Measurements from ENCODE around the gene CDH26.

Gene CDH26

DNA sequence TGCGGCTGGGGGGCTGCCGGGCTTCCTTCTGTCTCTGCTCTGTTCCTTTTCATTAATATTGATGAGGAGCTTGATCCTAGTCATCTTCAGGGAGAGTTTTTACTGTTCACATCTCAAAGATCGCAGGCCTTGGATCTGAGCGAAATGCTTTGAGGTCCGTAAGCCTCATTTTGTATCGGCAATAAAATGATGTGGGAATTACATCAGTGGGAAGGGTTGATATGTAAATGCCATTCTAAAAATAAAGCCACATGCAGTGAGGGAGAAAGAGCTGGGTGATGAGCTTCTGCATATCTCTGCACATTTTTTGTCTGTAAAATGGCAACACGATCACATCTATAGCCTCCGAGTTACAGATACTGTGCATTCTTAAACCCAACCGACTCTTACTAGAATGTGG is 24.9 kb downstream of the CDH26 start:
- no peaks in the 10 kb centered on the region for H3K79me2 ChIP-seq (ENCODE audit: control insufficient read depth, insufficient read depth, low read length, unreplicated experiment)
- H3K36me3 ChIP-seq (ENCODE audit: insufficient read depth, low read length) = no peaks in the 10 kb centered on the region
- H3K4me1 ChIP-seq (ENCODE audit: control insufficient read depth, insufficient read depth, low read length, unreplicated experiment) = peaks cover 3% of the 10 kb centered on the region
- H3K27me3 ChIP-seq (ENCODE audit: insufficient read depth, low read length) = no peaks in the 10 kb centered on the region
- no peak overlapping the region for H3K27ac ChIP-seq (ENCODE audit: low read depth, low read length)
- H3K4me3 ChIP-seq (ENCODE audit: low read depth, low read length) = no peak overlapping the region
- no peak overlapping the region for H2AFZ ChIP-seq (ENCODE audit: low read length, unreplicated experiment)

DNA sequence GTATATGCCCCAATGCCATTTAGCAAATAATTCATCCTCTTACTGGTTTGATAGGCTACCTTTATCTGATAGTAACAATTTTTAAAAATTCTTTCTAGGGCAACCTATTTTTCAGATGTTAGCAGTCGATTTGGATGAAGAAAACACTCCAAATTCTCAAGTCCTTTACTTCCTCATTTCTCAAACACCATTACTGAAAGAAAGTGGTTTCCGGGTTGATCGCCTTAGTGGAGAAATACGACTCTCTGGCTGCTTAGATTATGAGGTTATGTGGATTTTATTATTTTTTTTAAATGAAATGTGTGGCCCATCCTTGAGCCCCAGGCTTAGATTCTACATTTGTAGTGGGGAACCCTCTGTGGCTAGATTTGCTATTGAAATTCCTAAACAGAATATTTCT is 26.3 kb downstream of the CDH26 start:
- peaks cover 9% of the 10 kb centered on the region for H3K4me1 ChIP-seq (ENCODE audit: control insufficient read depth, insufficient read depth, low read length, unreplicated experiment)
- no peak overlapping the region for H2AFZ ChIP-seq (ENCODE audit: low read length, unreplicated experiment)
- no peaks in the 10 kb centered on the region for H3K27me3 ChIP-seq (ENCODE audit: insufficient read depth, low read length)
- no peak overlapping the region for H3K4me3 ChIP-seq (ENCODE audit: low read depth, low read length)
- H3K36me3 ChIP-seq (ENCODE audit: insufficient read depth, low read length) = no peaks in the 10 kb centered on the region
- no peaks in the 10 kb centered on the region for H3K79me2 ChIP-seq (ENCODE audit: control insufficient read depth, insufficient read depth, low read length, unreplicated experiment)
- H3K27ac ChIP-seq (ENCODE audit: low read depth, low read length) = no peak overlapping the region

DNA sequence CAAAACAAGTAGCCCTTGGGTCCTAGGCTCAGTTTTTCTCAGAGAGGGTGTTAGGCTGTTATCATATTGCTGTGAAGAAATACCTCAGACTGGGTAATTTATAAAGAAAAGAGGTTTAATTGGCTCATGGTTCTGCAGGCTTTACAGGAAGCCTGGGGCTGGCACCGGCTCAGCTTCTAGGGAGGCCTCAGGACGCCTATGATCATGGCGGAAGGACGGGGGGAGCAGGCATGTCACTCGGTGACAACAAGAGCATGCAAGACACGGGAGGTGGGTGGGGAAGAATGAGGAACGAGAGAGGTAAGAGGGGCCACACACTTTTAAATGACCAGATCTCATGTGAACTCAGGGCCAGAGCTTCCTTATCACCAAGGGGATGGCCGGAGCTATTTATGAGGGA is 26.9 kb downstream of the CDH26 start:
- H3K27me3 ChIP-seq (ENCODE audit: insufficient read depth, low read length) = no peaks in the 10 kb centered on the region
- peaks cover 9% of the 10 kb centered on the region for H3K4me1 ChIP-seq (ENCODE audit: control insufficient read depth, insufficient read depth, low read length, unreplicated experiment)
- H3K36me3 ChIP-seq (ENCODE audit: insufficient read depth, low read length) = no peaks in the 10 kb centered on the region
- H3K79me2 ChIP-seq (ENCODE audit: control insufficient read depth, insufficient read depth, low read length, unreplicated experiment) = no peaks in the 10 kb centered on the region
- H2AFZ ChIP-seq (ENCODE audit: low read length, unreplicated experiment) = no peak overlapping the region
- no peak overlapping the region for H3K4me3 ChIP-seq (ENCODE audit: low read depth, low read length)
- no peak overlapping the region for H3K27ac ChIP-seq (ENCODE audit: low read depth, low read length)

DNA sequence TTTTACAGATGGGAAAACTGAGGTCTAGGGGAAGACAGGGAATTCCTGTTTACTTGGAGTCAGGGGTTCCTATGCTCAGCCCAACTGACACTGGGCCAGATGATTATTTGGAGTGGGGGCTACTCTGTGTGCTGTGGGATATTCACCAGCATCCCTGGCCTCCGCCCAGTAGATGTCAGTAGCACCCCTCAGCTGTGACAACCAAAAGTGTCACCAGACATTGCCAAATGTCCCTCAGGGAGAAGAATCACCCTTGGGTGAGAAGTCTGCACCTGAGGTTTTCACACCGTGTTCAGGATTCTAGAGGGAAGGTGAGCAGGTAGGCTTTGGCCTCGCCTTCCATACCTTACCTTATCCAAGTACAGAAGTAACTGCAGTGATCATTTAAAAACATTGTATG is 27.6 kb downstream of the CDH26 start:
- Histone ChIP-seq H3K4me3 (ENCODE audit: low read depth, low read length) (no peak overlapping the region), H3K79me2 (ENCODE audit: control insufficient read depth, insufficient read depth, low read length, unreplicated experiment) (no peaks in the 10 kb centered on the region), H3K4me1 (ENCODE audit: control insufficient read depth, insufficient read depth, low read length, unreplicated experiment) (peaks cover 9% of the 10 kb centered on the region), H2AFZ (ENCODE audit: low read length, unreplicated experiment) (no peak overlapping the region), H3K27ac (ENCODE audit: low read depth, low read length) (no peak overlapping the region), H3K36me3 (ENCODE audit: insufficient read depth, low read length) (no peaks in the 10 kb centered on the region), H3K27me3 (ENCODE audit: insufficient read depth, low read length) (no peaks in the 10 kb centered on the region)

DNA sequence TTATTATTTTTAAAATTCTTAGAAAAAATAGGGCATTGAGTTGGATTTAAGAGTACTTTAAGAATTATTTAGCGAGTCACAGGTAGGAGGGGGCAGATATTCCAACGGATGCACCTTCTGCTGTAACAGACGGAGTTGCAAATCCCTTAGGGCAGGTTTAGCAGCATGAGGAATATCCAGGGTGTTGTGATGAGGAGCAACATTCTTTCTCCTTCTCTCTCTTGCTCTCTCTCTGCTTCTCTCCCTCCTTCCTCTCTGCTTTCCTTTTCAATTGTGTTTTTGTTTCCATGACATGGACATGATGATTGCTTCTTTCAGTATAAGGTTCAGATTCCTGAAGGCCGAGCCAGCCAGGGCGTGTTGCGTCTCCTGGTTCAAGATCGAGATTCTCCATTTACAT is 28.9 kb downstream of the CDH26 start:
- H3K4me3 ChIP-seq (ENCODE audit: low read depth, low read length) = no peak overlapping the region
- no peak overlapping the region for H2AFZ ChIP-seq (ENCODE audit: low read length, unreplicated experiment)
- H3K79me2 ChIP-seq (ENCODE audit: control insufficient read depth, insufficient read depth, low read length, unreplicated experiment) = no peaks in the 10 kb centered on the region
- H3K4me1 ChIP-seq (ENCODE audit: control insufficient read depth, insufficient read depth, low read length, unreplicated experiment) = peaks cover 9% of the 10 kb centered on the region
- no peaks in the 10 kb centered on the region for H3K36me3 ChIP-seq (ENCODE audit: insufficient read depth, low read length)
- H3K27ac ChIP-seq (ENCODE audit: low read depth, low read length) = no peak overlapping the region
- no peaks in the 10 kb centered on the region for H3K27me3 ChIP-seq (ENCODE audit: insufficient read depth, low read length)

DNA sequence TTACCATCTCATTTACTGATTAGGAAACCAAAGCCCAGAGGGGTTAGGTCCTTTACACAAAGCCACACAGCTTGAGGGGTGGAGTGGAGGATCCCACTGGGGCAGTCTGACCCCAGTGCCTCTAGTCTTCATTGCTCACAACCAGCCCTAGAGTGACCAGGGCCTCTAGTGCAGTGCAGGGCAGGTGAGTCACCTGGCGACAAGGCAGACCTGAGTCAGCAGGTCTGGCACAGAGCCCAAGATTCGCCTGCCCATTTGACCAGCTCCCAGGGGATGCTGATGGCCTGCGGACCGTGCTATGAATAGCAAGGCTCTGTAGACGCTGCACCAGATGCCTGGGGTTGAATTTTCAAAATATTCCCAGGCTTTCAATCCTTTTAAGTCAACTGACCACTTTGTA is 29.9 kb downstream of the CDH26 start:
- Histone ChIP-seq H3K27ac (ENCODE audit: low read depth, low read length) (no peak overlapping the region), H3K36me3 (ENCODE audit: insufficient read depth, low read length) (no peaks in the 10 kb centered on the region), H3K4me1 (ENCODE audit: control insufficient read depth, insufficient read depth, low read length, unreplicated experiment) (peaks cover 9% of the 10 kb centered on the region), H3K4me3 (ENCODE audit: low read depth, low read length) (no peak overlapping the region), H3K27me3 (ENCODE audit: insufficient read depth, low read length) (no peaks in the 10 kb centered on the region), H3K79me2 (ENCODE audit: control insufficient read depth, insufficient read depth, low read length, unreplicated experiment) (no peaks in the 10 kb centered on the region), H2AFZ (ENCODE audit: low read length, unreplicated experiment) (no peak overlapping the region)

DNA sequence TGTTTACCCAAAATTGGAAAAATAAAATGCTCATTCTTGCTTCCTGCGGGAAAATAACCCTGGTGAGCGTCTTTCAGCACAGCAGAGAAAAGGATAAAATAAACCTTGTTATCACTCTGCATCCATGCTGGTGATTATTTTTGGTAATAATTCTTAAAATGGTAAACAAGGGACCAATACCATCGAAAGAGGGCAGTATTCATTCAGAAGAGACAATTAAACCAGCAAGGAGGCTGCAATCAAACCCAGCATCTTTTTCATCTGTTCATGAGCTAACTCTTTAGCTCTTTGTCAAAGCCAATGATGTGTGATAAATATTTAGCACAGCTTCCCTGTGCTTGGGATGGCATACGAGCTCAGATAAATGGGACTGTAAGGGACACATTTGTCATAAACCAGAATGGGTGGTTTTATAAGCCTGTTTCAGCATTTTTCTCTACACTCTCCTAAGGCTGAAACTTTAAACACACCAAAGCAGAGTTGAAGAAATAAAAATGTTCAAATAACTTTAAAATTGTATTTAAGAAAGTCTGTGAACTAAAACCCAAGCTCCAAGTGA is 34.4 kb downstream of the CDH26 start:
- H2AFZ ChIP-seq (ENCODE audit: low read length, unreplicated experiment) = no peak overlapping the region
- no peaks in the 10 kb centered on the region for H3K36me3 ChIP-seq (ENCODE audit: insufficient read depth, low read length)
- H3K4me3 ChIP-seq (ENCODE audit: low read depth, low read length) = no peak overlapping the region
- peaks cover 20% of the 10 kb centered on the region for H3K27me3 ChIP-seq (ENCODE audit: insufficient read depth, low read length)
- H3K27ac ChIP-seq (ENCODE audit: low read depth, low read length) = no peak overlapping the region
- H3K4me1 ChIP-seq (ENCODE audit: control insufficient read depth, insufficient read depth, low read length, unreplicated experiment) = peaks cover 9% of the 10 kb centered on the region
- no peaks in the 10 kb centered on the region for H3K79me2 ChIP-seq (ENCODE audit: control insufficient read depth, insufficient read depth, low read length, unreplicated experiment)

DNA sequence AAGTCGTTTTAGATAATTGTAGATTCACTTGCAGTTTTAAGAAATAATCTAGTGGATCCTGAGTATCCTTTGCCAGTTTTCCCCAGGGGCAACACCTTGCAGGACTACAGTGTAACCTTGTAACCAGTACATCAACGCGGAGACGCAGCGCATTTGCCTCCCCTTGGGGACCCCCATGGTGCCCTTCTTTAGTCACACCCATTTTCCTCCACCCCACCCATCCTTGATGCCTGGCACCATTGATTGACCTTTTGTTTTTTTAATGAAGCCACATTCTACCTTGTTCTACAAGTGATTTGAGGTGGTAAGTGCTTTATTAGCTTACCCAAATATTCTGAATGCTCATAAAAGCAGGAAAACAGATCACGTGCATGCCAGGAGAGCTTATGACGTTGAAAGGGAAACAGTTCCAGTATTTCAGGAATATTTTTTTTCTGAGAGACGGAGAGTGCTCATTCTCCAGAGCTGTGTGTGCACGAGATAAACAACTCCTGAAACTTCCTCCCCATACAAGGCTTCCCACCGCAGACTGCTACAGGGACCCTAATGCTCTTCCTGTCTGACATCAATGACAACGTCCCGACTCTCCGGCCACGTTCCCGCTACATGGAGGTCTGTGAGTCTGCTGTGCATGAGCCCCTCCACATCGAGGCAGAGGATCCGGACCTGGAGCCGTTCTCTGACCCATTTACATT is 35.7 kb downstream of the CDH26 start:
- Histone ChIP-seq H3K4me3 (ENCODE audit: low read depth, low read length) (no peak overlapping the region), H2AFZ (ENCODE audit: low read length, unreplicated experiment) (no peak overlapping the region), H3K27ac (ENCODE audit: low read depth, low read length) (no peak overlapping the region), H3K36me3 (ENCODE audit: insufficient read depth, low read length) (no peaks in the 10 kb centered on the region), H3K79me2 (ENCODE audit: control insufficient read depth, insufficient read depth, low read length, unreplicated experiment) (no peaks in the 10 kb centered on the region), H3K4me1 (ENCODE audit: control insufficient read depth, insufficient read depth, low read length, unreplicated experiment) (no peaks in the 10 kb centered on the region), H3K27me3 (ENCODE audit: insufficient read depth, low read length) (peaks cover 29% of the 10 kb centered on the region)

DNA sequence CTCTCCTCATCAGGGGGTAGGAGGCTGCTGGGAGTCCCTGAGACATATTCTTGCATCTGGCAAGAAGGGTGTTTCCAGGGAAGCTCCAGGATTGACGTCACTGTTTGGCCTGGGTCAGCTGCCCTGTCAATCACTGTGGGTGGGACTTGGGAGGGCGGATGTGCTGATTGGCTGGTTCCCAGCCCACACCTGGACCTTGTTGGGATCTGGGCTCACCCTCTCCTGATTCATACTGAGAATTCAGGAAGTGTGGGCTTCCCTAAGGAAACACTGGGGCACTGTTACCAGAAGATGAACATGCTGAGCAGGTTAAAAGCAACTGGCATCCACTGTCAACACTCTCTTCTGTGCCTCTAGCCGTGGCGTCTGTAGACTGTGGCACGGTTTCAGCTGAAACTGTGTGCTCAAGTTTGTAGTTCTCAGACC is 36.5 kb downstream of the CDH26 start:
- Histone ChIP-seq H3K27ac (ENCODE audit: low read depth, low read length) (no peak overlapping the region), H3K79me2 (ENCODE audit: control insufficient read depth, insufficient read depth, low read length, unreplicated experiment) (no peaks in the 10 kb centered on the region), H3K4me3 (ENCODE audit: low read depth, low read length) (no peak overlapping the region)

DNA sequence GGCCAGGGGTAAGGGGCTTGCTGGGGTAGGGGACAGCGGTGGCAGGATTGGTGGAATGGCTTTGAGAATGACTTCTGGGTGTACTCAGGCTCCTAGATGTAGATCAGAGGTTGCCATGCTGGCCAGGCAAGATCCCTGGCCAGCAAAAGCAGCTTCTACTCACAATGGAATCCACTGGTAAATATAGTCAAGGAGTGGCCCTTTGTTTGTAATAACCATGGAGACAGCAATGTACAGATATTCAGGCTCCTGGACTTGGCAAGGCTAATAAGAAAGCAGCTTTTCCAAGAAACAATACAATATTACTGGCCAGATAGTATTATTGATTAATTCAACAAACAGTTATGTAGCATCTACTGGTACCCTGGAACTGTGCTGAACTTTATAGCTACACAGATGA is 37.9 kb downstream of the CDH26 start:
- H3K4me3 ChIP-seq (ENCODE audit: low read depth, low read length) = no peak overlapping the region
- H3K36me3 ChIP-seq (ENCODE audit: insufficient read depth, low read length) = no peaks in the 10 kb centered on the region
- peaks cover 41% of the 10 kb centered on the region for H3K27me3 ChIP-seq (ENCODE audit: insufficient read depth, low read length)
- H3K79me2 ChIP-seq (ENCODE audit: control insufficient read depth, insufficient read depth, low read length, unreplicated experiment) = no peaks in the 10 kb centered on the region
- H2AFZ ChIP-seq (ENCODE audit: low read length, unreplicated experiment) = no peak overlapping the region
- no peaks in the 10 kb centered on the region for H3K4me1 ChIP-seq (ENCODE audit: control insufficient read depth, insufficient read depth, low read length, unreplicated experiment)
- H3K27ac ChIP-seq (ENCODE audit: low read depth, low read length) = no peak overlapping the region

More for the DNA sequence above, 36.5 kb downstream of the CDH26 start:
- H3K36me3 ChIP-seq (ENCODE audit: insufficient read depth, low read length) = no peaks in the 10 kb centered on the region
- no peak overlapping the region for H2AFZ ChIP-seq (ENCODE audit: low read length, unreplicated experiment)
- no peaks in the 10 kb centered on the region for H3K4me1 ChIP-seq (ENCODE audit: control insufficient read depth, insufficient read depth, low read length, unreplicated experiment)
- H3K27me3 ChIP-seq (ENCODE audit: insufficient read depth, low read length) = peaks cover 32% of the 10 kb centered on the region

DNA sequence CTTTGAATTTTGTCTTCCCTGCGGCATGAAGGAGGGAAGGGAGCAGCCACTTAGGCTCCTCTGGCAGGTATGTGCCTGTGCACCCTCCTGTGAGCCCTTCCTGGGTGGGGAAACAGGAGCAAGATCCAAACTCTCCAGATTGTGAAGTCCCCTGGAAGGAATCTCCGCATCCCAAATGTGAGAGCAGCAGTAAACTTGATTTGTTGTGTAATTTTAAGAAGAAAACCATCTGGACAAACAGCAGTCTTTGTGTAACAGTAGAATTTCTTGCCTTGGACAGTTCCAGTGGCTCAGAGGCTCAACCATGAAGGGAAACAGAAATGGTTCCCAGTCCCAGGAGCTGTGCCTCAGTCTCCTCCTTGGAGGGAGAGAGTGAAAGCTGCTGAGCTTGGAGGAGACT is 39.7 kb downstream of the CDH26 start:
- Histone ChIP-seq H3K4me3 (ENCODE audit: low read depth, low read length) (no peak overlapping the region), H3K79me2 (ENCODE audit: control insufficient read depth, insufficient read depth, low read length, unreplicated experiment) (no peaks in the 10 kb centered on the region), H3K36me3 (ENCODE audit: insufficient read depth, low read length) (no peaks in the 10 kb centered on the region), H3K27ac (ENCODE audit: low read depth, low read length) (no peak overlapping the region), H3K27me3 (ENCODE audit: insufficient read depth, low read length) (peaks cover 59% of the 10 kb centered on the region), H2AFZ (ENCODE audit: low read length, unreplicated experiment) (no peak overlapping the region), H3K4me1 (ENCODE audit: control insufficient read depth, insufficient read depth, low read length, unreplicated experiment) (no peaks in the 10 kb centered on the region)
